SK-N-SH treated with all-trans-retinoic acid at 6 μM for 48 hours (cell line): ENCODE data around the gene NRAS.

Experiments
- ATAC-seq: fragments of 200-7000 bp; cut with Tn5 transposase; 3 replicates; pipeline ENCODE4 v1.9.1; 2020; ENCODE audit warnings: mild to moderate bottlenecking, moderate library complexity
- ARNTL ChIP-seq: fragments of 450-650 bp; formaldehyde crosslinking; IDR thresholded peaks from 2 replicates; pipeline ENCODE4 v1.5.0; 2020; ENCODE audit warnings: low read depth, mild to moderate bottlenecking, moderate library complexity, borderline replicate concordance
- BACH2 ChIP-seq: fragments of 250-450 bp; sonication (Bioruptor Pico); IDR thresholded peaks from 2 replicates; pipeline ENCODE4 v1.9.0; 2021; ENCODE audit warnings: mild to moderate bottlenecking, borderline replicate concordance
- CREB5 ChIP-seq: fragments of 250-450 bp; sonication (Bioruptor Pico); IDR thresholded peaks from 2 replicates; pipeline ENCODE4 v1.5.1; 2020; ENCODE audit warnings: low read depth, mild to moderate bottlenecking, moderate library complexity
- CSDC2 ChIP-seq: fragments of 250-450 bp; sonication (Bioruptor Pico); IDR thresholded peaks from 2 replicates; pipeline ENCODE4 v1.5.0; 2020; ENCODE audit warnings: mild to moderate bottlenecking, moderate library complexity
- CSRNP3 ChIP-seq: fragments of 250-450 bp; sonication (Bioruptor Pico); IDR thresholded peaks from 2 replicates; pipeline ENCODE4 v1.5.1; 2021; ENCODE audit warnings: mild to moderate bottlenecking, moderate library complexity
- ESRRG ChIP-seq: fragments of 250-450 bp; sonication (Bioruptor Pico); IDR thresholded peaks from 2 replicates; pipeline ENCODE4 v1.6.1; 2021; ENCODE audit warnings: mild to moderate bottlenecking
- GLIS3 ChIP-seq: fragments of 250-450 bp; sonication (Bioruptor Pico); IDR thresholded peaks from 2 replicates; pipeline ENCODE4 v1.5.0; 2020; ENCODE audit warnings: mild to moderate bottlenecking, moderate library complexity
- ISL1 ChIP-seq: fragments of 250-450 bp; sonication (Bioruptor Pico); IDR thresholded peaks from 2 replicates; pipeline ENCODE4 v2.1.2; 2022; ENCODE audit warnings: mild to moderate bottlenecking, moderate library complexity
- OSR1 ChIP-seq: fragments of 250-450 bp; sonication (Bioruptor Pico); IDR thresholded peaks from 2 replicates; pipeline ENCODE4 v1.8.0; 2022; ENCODE audit warnings: moderate library complexity, mild to moderate bottlenecking, inconsistent platforms
- PATZ1 ChIP-seq: fragments of 250-450 bp; sonication (Bioruptor Pico); IDR thresholded peaks from 2 replicates; pipeline ENCODE4 v1.8.0; 2020; ENCODE audit warnings: mild to moderate bottlenecking, moderate library complexity, borderline replicate concordance
- POU6F1 ChIP-seq: fragments of 250-450 bp; sonication (Bioruptor Pico); IDR thresholded peaks from 2 replicates; pipeline ENCODE4 v1.8.0; 2021; ENCODE audit warnings: low read depth, mild to moderate bottlenecking, moderate library complexity, borderline replicate concordance
- PPARA ChIP-seq: fragments of 250-450 bp; sonication (Bioruptor Pico); IDR thresholded peaks from 2 replicates; pipeline ENCODE4 v1.5.0; 2020; ENCODE audit warnings: mild to moderate bottlenecking, borderline replicate concordance
- RARB ChIP-seq: fragments of 250-450 bp; sonication (Bioruptor Pico); IDR thresholded peaks from 2 replicates; pipeline ENCODE4 v1.8.0; 2021; ENCODE audit warnings: mild to moderate bottlenecking, moderate library complexity
- SNAI2 ChIP-seq: fragments of 250-450 bp; sonication (Bioruptor Pico); IDR thresholded peaks from 2 replicates; pipeline ENCODE4 v1.5.0; 2020; ENCODE audit warnings: mild to moderate bottlenecking, moderate library complexity
- TCF4 ChIP-seq: fragments of 250-450 bp; sonication (Bioruptor Pico); IDR thresholded peaks from 2 replicates; pipeline ENCODE4 v1.8.0; 2021; ENCODE audit warnings: mild to moderate bottlenecking, moderate library complexity, borderline replicate concordance
- TOX ChIP-seq: fragments of 250-450 bp; sonication (Bioruptor Pico); IDR thresholded peaks from 2 replicates; pipeline ENCODE4 v1.8.0; 2021; ENCODE audit warnings: mild to moderate bottlenecking, moderate library complexity, borderline replicate concordance
- TSHZ2 ChIP-seq: fragments of 250-450 bp; sonication (Bioruptor Pico); IDR thresholded peaks from 2 replicates; pipeline ENCODE4 v1.5.0; 2020; ENCODE audit warnings: mild to moderate bottlenecking, moderate library complexity
- ZC3H10 ChIP-seq: fragments of 250-450 bp; sonication (Bioruptor Pico); IDR thresholded peaks from 2 replicates; pipeline ENCODE4 v1.5.1; 2021; ENCODE audit warnings: mild to moderate bottlenecking, moderate library complexity
- ZFP3 ChIP-seq: fragments of 250-450 bp; sonication (Bioruptor Pico); IDR thresholded peaks from 2 replicates; pipeline ENCODE4 v1.5.0; 2020; ENCODE audit warnings: mild to moderate bottlenecking, moderate library complexity
- ZFP30 ChIP-seq: fragments of 450-650 bp; formaldehyde crosslinking; IDR thresholded peaks from 2 replicates; pipeline ENCODE4 v1.5.0; 2022; ENCODE audit warnings: mild to moderate bottlenecking, moderate library complexity
- ZNF565 ChIP-seq: fragments of 450-650 bp; formaldehyde crosslinking; conservative IDR thresholded peaks from 2 replicates; pipeline ENCODE4 v1.5.0; 2020; ENCODE audit warnings: low read depth, mild to moderate bottlenecking, moderate library complexity
- ZNF70 ChIP-seq: fragments of 450-650 bp; formaldehyde crosslinking; IDR thresholded peaks from 2 replicates; pipeline ENCODE4 v1.5.0; 2020; ENCODE audit warnings: mild to moderate bottlenecking, moderate library complexity
- ZNF8 ChIP-seq: fragments of 450-650 bp; formaldehyde crosslinking; IDR thresholded peaks from 2 replicates; pipeline ENCODE4 v1.5.0; 2020; ENCODE audit warnings: mild to moderate bottlenecking, moderate library complexity

Gene NRAS

GRCh38 chr1:114668784-114669561, 47.6 kb downstream of the NRAS start:
- ATAC-seq: no peak
- TF ChIP-seq ZFP30 (CRISPR knock-in tag) (no peak), ZNF565 (CRISPR knock-in tag) (no peak), RARB (CRISPR knock-in tag) (no peak), ARNTL (CRISPR knock-in tag) (no peak), ZC3H10 (no peak), BACH2 (CRISPR knock-in tag) (no peak), PPARA (CRISPR knock-in tag) (no peak), PATZ1 (CRISPR knock-in tag) (no peak), CREB5 (CRISPR knock-in tag) (no peak), TOX (CRISPR knock-in tag) (no peak), TCF4 (CRISPR knock-in tag) (no peak), CSDC2 (CRISPR knock-in tag) (no peak), TSHZ2 (CRISPR knock-in tag) (no peak), ISL1 (CRISPR knock-in tag) (no peak), OSR1 (CRISPR knock-in tag) (no peak), POU6F1 (CRISPR knock-in tag) (no peak), ESRRG (CRISPR knock-in tag) (no peak), ZNF8 (no peak), ZFP3 (CRISPR knock-in tag) (no peak), SNAI2 (CRISPR knock-in tag) (no peak)

GRCh38 chr1:114668373-114668772, 48.2 kb downstream of the NRAS start:
- TF ChIP-seq ZNF70 (CRISPR knock-in tag): no peak
- no peak for TF ChIP-seq ISL1 (CRISPR knock-in tag)
- TF ChIP-seq ZFP3 (CRISPR knock-in tag): no peak
- TF ChIP-seq BACH2 (CRISPR knock-in tag): no peak
- no peak for TF ChIP-seq POU6F1 (CRISPR knock-in tag)
- TF ChIP-seq CSRNP3 (CRISPR knock-in tag): no peak
- no peak for TF ChIP-seq TSHZ2 (CRISPR knock-in tag)
- no peak for TF ChIP-seq SNAI2 (CRISPR knock-in tag)
- no peak for TF ChIP-seq CREB5 (CRISPR knock-in tag)
- TF ChIP-seq ZFP30 (CRISPR knock-in tag): no peak
- TF ChIP-seq GLIS3 (CRISPR knock-in tag): no peak
- TF ChIP-seq ZNF565 (CRISPR knock-in tag): no peak
- no peak for TF ChIP-seq TOX (CRISPR knock-in tag)
- TF ChIP-seq ZC3H10: no peak
- TF ChIP-seq RARB (CRISPR knock-in tag): no peak
- no peak for TF ChIP-seq OSR1 (CRISPR knock-in tag)
- TF ChIP-seq ZNF8: no peak
- ATAC-seq: no peak
